SW480 (cell line): ENCODE measurements around the gene LPP.

ENCODE experiments used
- DNase-seq: peaks from one replicate; pipeline ENCODE4 v3.0.0-alpha.2; 2016; ENCODE audit warnings: low spot score

Gene LPP

DNA sequence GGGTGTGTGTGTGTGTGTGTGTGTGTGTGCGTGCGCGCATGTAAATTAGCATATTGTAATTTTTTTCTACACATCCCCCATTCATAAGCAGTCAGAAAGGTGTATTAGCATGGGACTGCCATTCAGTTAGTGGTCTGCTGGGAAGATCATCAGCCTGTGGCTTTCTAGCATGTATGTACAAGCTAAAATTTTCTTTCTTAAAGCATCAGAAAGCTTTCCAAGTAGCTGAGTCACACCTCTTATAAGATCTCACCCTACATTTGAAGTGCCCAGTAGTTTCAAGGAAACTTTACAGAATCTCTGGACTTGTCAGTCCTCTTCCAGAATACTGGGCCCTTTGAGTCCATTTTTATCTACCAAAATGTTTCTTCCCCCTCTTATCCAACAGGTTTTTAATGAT lies 606.5 kb downstream of the LPP start:
- no peak for DNase-seq

DNA sequence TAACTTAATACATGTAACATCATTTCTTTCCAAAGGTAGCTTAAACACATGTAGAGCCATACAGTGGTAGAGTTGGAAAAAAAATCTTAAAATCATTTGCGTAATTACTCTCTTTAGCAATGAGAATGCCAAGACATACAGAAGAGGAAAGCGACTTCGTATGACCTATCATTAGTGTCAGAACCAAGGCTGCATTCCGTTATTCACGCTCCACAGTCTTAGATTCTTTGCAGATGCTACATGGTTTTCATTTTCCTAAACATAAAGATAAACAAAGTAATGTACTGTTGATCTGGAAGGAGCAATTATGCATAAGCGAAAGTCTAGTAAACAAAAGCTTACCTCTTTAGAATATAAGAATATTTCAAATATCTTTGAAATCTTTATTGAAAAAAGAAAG lies 607.5 kb downstream of the LPP start:
- no peak for DNase-seq

DNA sequence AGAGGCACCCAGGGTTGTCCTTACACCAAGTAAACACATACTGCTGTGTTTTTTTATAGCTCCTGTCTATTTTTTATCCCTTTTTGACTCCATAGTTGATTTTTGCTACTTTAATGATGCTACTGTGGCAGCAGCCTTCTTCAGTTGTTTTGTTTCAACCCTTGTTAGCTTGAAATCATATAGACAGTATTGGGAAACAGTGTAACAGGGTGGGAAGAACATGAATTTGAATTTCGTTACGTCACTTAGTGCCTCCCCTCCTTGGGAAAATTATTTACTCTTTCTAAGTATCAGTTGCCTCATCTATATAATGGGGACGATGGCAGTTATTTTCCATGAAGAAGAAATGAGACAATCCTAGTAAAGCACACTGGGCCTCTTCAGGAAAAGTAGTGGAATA lies 608.0 kb downstream of the LPP start:
- no peak for DNase-seq

DNA sequence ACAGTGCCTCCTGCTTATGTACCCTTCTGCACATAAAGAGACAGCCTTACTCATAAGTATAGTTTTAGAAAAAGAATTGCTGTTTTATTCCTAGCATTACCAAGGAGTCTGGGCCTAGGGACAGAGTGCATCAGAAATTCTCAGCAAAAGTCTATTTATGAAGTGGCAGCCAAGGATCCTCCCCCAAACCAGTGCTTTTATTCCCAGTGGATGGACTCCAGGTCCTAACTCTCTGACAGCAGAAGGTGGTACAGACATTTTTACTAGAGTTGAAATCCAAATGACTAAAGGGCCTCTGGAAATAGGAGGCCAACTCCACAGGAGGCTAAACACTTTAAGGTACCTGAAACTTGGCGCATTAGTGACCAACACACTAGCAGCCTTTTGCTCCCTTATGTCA lies 610.7 kb downstream of the LPP start:
- no peak for DNase-seq

DNA sequence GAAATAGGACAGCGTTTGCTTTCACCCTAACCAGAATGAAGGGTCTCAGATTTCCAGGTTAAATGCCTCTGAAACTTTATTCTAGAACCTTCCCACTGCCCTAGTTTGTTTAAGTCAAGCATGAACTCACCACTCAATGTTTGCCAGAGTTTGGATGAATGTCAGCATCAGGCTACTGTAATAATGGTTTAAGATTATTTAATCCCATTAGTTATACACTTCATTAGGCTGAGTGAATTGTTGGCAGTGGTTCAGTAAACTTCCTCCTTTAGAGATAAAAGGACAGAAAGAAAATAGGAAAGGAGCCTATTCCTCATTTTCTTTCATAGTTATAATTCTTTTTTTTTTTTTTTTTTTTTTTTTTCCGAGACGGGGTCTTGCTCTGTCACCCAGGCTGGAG lies 615.9 kb downstream of the LPP start:
- no peak for DNase-seq

DNA sequence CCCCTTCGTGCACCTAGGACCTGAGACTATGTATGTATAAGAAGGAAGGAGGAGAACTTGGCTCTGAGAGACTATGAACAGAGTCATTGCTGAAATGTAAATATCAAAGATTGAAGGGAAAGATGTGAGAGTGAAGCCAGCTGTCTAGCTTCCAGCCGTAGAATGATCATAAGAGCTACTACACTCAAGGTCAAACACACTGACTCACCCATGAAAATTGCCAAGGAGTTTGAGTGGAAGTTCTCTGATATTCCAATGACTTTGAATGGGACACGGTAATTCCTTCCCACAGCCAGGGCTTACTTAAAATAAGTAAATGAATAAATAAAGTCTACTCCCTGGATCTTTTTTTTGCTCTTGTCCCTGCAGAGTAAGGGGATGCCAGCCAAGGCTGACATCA lies 618.9 kb downstream of the LPP start:
- no peak for DNase-seq

DNA sequence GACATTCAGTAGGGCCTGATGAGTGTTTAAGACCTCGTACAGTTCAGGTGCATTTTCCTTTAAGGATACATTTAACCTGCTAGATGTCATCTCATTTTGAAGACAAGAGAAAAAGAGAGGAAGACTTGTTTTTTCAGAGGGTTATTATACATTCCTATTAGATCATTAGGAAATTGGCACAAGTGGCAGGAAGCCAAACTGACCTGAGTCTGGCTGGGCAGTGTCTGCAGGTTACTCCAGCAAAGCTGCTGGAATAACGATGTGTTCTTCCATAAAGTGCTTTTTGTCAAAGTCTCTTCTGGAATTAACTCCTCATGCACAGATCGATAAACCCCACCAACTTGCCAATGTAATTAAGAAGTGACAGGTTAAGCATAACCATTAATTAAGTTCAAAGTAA lies 621.5 kb downstream of the LPP start:
- no peak for DNase-seq

DNA sequence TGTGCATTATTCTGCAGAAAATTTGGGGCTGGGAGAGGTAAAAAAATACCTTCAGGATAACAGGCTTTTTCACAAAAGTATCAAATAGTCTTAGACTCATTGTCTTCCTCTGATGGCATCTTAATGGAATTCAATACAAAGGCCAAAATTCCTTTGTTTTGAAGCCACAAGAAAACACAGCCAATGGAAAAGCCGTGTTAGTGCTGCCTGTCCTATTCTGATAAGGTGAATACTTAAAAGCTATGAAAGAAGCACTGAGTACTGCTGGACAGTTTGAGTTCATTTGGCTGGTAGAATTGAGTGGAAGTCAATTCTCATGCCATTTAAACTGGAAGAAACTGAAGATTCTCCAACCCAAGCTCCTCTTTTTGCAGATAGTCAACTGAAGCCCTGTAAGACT lies 622.5 kb downstream of the LPP start:
- DNase-seq: no peak

DNA sequence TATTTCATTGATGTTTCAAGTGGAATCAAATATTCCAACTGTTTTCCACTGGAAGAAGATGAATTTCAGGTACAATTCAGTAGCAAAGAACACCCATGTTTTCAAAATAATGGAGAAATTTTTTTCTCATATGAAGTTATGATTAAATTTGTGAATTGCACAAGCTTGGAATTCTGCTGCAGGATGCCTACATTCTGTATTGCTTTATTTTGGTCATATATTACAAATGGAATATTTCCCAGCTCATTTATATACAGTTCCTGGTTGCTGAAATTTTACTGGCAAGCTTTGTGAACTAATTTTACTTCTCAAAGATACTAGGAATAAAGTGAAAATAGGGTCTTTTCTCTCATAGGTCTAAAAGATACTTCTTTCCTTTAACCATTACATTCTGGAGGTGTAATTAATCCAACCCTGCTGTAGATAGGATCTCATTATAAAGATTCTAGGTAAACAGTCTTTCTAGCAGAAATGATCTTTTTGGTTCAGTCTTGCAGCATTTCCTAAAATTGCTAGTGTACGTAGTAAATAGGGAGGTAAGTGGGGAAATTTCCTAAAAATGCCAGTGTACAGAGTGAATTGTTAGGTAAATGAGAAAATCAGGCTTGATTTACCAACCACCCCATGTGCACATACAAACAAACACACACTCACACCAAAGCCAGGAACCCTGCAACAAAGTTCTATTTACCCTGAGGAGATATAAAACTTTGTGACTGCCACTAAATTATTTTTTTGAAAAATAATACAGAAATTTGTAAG lies 624.3 kb downstream of the LPP start:
- DNase-seq: no peak

DNA sequence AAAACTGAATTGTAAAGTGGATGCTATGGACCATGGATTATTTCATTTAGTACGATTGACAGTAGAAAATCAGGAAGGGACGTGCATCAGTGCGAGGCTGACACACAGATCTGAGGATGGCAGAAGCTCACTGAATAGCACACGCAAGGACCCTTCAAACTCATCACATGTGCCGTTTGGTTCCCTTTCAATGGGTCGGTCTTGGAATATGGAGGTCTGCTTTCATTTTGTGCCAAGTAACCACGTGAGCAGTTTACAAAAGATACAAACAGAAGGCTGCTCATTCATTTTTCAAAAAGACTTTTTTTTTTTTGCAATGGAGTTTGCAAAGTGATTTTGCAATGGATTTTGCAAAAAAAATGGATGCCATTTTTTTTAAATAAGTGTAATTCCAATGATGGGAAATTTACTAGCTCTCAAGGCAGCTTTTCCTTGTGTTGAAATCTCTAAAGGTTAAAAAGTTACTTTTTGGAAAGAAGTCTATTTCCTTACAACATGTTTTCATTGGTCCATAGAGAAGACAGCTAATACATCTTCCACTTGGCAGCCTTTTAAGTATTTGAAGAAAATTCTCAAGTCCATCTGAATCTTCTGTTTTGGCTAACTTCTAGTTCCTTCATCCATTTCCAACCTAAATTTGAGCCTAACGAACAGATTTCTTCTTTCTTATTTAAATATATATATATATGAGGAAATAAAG lies 625.5 kb downstream of the LPP start:
- DNase-seq: no peak

DNA sequence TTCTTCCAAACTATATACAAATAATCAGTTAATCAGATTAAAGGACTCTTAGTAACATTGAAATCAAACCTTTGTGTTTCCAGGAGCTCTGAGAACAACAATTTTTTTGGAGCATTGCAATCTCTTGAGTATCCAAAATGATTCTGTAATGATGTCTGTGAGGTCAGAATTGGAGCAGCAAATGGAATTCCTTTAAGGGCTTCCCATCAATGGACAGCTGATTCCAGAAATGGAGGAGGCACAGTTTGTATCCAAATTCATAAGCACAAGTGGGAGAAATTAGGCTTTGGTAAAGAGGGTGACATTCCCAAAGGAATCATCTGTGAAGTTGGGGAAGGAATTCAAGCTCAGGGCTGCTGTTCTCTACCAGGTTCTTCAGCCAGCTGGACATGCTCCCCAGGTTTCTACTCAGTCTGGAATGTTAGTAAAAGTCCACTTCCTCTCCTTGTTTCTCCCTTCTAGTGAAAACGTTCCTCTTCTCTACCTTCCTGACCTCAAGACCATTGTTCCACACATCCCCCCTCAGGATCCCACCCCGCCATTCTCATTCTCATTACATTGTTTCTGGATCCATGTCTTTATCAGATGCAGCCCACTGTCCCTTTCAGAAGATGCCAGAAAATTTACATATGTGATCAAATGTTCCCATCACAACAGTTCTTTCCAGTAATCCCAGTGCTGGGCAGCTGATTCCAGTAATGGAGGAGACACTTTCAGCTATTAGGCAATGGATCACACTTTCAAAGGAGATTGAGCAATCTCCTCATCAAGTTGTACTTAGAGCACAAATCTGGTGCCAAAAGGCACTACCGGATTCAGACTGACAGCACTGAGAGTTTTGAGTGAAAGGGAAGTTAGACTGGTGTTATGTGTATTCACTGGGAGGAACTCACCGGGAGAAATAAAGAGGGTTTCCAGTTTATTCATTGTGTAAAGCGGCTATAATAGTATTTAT lies 626.5 kb downstream of the LPP start:
- no peak for DNase-seq

DNA sequence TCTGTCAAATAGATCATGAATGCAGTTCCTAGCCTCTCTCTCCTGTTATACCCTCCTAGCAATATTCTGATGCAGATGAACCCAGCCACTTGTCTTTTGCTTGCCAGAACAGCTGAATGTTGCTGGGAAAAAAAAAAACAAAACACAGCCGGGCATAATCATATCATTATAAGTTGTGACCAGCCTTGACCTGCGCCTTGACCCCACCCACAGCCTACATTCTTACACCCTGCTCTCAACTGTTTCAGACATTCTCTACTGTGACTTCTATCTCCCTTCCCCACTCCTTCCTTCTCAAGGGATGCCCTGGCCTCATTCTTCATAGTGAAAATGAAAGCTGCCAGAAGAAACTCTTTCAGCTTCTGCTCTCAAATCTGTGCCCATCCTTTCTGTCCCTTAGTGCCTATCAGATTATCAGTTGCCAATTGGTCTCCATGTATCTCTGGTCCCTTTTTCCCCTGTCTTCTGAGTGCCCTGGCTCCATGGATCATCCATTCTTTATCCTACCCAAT lies 628.7 kb downstream of the LPP start:
- DNase-seq: no peak

DNA sequence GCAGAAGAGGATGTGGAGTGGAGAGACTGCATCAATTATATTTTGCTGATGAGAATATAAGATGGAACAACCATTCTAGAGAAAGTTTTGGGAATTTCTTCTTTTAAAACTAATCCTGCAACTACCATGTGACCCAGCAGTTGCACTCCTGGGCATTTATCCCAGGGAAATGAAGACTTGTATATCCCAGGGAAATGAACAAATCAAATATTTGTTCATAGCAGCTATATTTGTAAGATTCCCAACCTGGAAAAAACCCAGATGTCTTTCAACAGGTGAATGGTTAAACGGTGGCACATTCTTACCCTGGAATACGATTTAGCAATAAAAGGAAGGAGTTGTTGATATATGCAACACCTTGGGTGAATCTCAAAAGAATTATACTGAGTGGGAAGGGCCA lies 632.5 kb downstream of the LPP start:
- DNase-seq: no peak

DNA sequence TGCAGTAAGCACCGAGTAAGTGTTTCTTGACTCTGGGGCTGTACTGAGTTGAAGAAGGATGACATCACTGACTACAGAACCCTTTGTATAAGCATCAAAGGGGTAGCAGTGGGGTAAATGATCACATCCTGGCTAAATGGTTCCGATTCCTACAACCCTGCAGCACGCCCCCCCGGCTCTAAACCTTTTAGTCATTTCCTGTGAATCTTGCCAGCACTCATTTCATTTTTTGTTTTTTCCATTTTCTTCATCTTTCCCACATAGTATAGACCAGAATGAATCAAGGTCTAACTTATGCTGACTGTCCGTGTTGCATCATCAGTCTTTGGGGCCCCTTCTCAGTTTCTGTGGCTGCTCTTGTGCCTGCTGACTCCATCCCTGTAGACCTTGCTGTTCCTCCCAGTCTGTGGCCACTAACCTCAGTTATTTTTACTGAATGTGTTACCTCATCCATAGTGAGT lies 634.7 kb downstream of the LPP start:
- DNase-seq: no peak

DNA sequence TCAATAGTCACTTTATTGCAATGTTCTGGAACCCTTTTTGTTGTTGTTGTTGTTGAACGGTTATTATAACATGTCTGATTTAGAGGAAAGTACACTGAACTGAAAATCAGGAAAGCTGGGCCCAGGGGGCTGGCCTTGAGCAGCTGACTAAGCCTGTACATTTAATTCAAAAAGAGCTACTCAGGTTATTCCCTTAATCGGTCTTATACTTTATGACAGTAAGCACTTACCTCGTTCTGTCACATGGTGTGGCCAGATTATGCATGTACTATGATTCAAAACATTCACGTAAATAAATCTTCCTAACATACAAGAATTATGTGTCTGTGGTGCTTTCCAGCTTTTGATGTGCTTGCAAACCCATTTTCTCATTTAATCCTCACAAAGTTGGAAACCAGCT lies 635.3 kb downstream of the LPP start:
- no peak for DNase-seq

DNA sequence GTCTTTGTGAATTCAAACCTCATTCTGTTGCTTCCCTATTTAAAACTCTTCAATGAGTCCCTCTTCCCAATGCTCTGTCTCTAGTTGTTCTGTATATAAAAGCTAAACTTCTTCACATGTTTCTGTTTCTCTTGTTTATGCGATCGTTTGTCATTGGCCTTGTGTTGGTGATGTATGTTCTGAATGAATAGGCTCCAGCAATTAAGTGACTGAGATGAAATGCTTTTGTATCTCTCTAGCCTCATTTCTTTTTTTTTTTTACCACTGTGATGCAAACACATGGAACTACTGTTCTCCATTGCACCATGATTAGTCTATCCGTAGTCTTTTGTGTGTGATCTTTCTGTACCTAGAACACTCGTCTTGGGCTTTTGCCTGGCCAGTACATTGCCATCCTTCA lies 637.4 kb downstream of the LPP start:
- no peak for DNase-seq

DNA sequence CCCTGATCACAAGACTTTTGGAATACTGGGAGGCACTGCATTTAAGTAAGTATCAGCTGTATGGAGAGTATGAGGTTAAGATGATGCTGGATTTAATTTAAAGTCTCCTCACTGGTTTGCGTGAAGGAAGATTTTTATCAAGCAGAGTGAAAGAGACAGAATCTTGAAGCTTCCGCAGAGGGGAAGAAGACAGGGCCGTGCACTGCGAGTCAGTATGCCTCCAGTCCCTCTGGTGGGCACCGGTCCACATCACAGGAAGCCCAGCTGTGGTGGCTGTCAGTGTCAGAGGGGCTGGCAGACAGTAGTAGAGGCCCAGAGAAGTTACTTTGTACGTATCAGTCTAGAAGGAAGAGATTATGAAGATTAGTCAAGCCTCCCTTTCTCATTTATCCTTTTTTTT lies 638.8 kb downstream of the LPP start:
- no peak for DNase-seq

DNA sequence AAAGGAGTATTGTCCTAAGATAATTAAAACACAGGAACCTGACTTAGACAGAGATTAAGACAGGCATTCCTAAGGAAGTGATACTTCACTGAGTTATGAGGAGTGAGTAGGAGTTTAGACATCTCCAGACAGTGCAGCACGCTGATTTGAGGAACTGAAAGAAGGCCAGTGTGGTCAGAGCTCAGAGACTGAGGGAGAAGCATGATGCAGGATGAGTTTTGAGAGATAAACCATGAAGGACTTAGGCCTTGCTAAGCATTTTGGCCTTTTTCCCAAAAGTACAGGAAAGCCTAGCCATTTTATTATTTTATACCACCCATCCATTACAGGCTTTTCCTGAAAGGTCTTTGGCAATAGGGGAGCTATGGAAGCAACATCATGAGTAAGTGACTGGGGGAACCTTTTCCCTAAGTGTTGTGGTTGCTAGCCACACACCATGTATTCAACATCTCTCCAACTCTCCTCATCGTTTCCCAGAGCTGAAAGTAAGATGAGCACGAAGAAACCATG lies 642.2 kb downstream of the LPP start:
- no peak for DNase-seq

DNA sequence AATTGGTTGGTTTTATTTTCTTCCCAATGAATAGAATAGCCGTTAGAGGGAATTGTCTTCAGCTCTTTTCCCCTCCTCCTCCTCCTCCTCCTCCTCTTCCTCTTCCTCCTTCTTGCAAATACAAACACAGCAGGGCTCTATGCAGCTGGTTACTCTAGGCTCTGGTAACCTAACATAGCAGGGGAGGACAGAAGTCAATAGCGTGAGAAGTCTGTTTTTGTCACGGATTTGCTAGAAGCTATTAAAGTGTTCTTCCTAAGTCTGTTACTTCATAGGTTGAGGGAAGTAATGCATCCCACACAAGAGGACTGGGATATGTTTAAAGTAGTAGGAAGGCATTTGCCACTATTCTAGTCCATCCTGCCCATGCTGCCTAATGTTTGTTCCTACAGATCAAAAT lies 643.1 kb downstream of the LPP start:
- no peak for DNase-seq

DNA sequence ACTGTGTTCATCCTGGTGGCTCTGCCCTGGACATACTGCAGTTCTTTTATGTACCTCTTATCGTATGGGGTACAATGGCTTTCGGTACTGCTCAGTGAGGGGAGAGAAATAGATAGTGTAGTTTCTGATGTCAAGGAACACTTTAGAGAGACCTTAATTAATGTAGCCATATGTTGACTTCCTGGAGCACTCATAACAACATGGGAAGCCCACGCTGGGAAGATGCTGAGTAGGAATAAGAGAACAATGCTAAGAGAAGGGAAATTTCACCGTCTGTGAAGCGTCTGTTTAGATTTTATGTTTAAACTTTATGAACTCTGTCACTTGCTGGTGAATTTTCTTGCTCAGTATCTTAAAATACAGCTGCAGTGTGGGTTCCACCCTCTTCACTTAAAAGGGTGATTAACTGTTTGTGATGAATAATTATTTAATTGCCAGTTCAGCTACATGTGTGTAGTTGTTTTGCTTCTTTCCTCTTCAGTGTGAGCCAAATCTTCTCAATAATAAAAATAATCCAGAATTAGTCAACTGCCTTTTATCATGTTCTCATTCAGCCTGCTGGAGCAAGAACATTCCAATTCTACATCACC lies 644.7 kb downstream of the LPP start:
- DNase-seq: no peak

DNA sequence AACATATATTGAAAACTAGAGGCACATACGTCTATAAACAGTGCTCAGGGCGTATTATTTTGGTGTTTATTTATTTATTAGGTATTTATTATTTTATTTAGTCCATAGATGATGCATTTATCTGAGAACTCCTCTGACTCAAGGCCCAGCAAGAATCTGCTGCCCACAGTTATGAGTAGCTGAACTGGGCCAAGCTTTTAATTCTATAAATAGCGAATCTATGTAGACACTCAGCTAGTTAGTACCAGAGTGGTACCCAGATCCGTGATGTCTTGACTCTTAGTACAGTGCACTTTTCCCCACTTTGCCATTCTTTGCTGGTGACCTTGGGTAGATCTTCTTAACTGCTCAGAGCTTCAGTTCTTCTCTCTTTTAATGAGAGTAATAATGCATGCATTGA lies 647.4 kb downstream of the LPP start:
- no peak for DNase-seq

DNA sequence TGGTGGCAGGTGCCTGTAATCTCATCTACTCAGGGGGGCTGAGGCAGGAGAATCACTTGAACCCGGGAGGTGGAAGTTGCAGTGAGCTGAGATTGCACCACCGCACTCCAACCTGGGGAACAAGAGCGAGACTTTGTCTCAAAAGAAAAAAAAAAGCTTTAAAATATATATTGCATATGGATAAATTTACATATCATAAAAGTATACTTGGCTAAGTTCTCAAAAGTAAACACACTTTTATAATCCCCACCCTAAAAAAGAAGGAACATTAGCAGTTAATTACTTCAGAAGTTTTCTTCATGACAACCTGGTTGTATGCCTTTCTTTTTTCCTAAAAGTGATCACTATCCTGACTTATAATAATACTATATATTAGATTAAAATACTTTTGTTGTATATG lies 648.7 kb downstream of the LPP start:
- no peak for DNase-seq
